Stimulated activated CD4-positive, alpha-beta T cell treated with anti-CD3 and anti-CD28 coated beads, Interleukin-12 subunit alpha, Interleukin-12 subunit beta, amount 100 ng/mL, for 48 hours (primary cell): ENCODE data around the gene CLPX.
A peak's percentile ranks its signal among the peaks of the same experiment; 100 is the strongest.
"Not testable (repeated sequence)": the region's sequence is repeated elsewhere in the genome, so short reads cannot be mapped to it uniquely, and the experiment has no call there.

ENCODE experiments used
- DNase-seq, 3 donors: peaks; one replicate each; pipeline ENCODE4 v3.0.0-alpha.2; 2020; ENCODE audit warnings: low read depth in 2 of 3, low spot score in 1 of 3

CLPX gene

GRCh38 chr15:65184868-65185717 lies at the start of gene CLPX:
TSS of gene CLPX (minus strand) at chr15:65185342. CDS start at chr15:65185153, 189 bp downstream.
- DNase-seq, result peak; percentile 77 to 87 (median 84)

GRCh38 chr15:65233696-65234095 lies 48.6 kb upstream of the CLPX start:
- DNase-seq, result no peak

DNA sequence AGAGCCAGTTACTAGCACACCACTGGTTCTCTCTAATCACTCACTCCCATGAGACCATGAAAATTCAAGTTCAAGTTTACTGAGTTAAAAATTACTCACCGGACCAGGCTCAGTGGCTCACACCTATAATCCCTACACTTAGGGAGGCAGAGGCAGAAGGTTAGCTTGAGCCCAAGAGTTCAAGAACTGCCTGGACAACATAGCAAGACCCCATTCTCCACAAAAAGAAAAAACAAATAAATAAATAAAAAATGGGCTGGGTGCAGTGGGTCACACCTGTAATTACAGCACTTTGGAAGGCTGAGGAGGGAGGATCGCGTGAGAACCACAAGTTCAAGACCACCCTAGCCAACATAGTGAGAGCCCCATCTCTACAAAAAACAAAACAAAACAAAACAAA lies 47.4 kb upstream of the CLPX start:
- no peak for DNase-seq

- no peak for DNase-seq
Measured at GRCh38 chr15:65231306-65231705, 46.2 kb upstream of the CLPX start.

DNA sequence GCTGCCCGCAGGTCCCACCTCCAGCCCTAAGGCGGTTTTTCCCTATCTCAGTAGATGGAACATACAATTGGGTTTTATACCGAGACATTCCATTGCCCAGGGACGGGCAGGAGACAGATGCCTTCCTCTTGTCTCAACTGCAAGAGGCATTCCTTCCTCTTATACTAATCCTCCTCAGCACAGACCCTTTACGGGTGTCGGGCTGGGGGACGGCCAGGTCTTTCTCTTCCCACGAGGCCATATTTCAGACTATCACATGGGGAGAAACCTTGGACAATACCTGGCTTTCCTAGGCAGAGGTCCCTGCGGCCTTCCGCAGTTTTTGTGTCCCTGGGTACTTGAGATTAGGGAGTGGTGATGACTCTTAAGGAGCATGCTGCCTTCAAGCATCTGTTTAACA lies 41.8 kb upstream of the CLPX start:
- DNase-seq, result not testable (repeated sequence)

- DNase-seq, result no peak
Measured at GRCh38 chr15:65226221-65226620, 41.1 kb upstream of the CLPX start.

DNA sequence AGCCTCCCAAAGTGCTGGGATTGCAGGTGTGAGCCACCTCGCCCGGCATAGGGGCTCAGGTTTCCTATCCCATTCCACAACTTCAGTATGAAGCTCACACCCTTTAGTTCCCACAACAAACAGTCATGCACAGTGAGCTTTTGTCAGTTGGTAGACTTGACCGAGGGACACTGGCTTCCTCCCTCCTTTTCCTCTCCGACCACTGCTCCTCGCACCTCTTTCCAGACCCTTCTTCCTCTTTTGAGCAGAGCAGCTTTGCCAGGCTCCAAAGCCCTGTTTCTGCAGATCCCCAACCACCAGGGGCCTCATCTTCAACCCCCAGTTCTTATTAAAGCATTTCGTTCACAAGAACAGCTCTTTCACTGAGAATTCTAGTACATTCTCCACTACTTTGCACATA lies 38.9 kb upstream of the CLPX start:
- DNase-seq, result no peak

DNA sequence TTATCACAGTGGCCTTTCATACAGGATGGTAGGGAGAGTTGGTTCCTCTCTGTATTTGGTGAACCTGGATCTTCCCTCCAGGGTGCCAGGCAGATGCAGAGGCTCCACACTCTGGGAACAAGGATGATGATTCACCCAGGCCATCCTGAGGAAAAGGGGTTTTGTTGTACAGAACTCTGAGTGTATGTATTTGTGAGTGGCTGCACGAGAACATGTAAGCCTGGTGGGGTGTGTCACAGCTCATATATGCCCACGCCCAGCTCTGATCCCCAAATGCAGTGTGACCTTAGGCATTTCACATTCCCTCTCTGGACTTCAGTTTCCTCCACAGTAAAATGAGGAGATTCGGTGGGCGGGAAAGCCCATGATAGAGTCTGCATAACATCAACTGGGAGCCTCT lies 37.7 kb upstream of the CLPX start:
- no peak for DNase-seq

DNA sequence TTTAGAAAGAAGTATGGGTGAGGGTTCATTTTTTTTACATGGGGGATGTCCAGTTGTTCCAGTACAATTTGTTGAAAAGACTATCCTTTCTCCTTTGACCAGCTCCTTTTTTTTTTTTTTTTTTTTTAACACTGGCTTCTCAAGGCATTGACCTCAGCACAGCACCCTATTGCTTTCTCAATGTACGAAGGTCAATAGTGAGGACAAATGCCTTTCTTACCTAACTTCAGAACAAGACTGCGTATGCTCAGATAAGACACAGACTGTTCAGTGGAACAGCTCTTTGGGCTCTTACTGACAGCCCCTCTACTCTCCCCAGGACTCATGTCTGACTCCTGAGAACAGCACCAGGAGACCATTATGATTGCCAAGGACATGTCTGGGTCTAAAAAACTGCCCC lies 36.6 kb upstream of the CLPX start:
- DNase-seq, result no peak

DNA sequence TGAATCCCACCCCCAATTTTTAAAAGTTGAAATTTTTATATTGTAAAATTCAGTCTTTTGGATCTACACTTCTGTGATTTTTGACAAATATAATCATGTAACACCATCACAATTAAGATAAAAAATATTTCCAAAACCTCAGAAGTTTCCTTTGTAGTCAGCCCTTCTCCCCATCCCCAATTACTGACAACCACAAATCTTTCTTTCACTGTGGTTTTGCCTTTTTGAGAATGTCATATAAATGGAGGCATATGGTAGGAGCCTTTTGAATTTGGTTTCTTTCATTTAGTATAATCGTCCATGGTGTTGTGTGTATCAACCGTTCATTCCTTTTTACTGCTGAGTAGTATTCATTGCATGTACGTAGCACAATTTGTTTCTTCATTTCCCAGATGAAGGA lies 34.0 kb upstream of the CLPX start:
- DNase-seq, result no peak

DNA sequence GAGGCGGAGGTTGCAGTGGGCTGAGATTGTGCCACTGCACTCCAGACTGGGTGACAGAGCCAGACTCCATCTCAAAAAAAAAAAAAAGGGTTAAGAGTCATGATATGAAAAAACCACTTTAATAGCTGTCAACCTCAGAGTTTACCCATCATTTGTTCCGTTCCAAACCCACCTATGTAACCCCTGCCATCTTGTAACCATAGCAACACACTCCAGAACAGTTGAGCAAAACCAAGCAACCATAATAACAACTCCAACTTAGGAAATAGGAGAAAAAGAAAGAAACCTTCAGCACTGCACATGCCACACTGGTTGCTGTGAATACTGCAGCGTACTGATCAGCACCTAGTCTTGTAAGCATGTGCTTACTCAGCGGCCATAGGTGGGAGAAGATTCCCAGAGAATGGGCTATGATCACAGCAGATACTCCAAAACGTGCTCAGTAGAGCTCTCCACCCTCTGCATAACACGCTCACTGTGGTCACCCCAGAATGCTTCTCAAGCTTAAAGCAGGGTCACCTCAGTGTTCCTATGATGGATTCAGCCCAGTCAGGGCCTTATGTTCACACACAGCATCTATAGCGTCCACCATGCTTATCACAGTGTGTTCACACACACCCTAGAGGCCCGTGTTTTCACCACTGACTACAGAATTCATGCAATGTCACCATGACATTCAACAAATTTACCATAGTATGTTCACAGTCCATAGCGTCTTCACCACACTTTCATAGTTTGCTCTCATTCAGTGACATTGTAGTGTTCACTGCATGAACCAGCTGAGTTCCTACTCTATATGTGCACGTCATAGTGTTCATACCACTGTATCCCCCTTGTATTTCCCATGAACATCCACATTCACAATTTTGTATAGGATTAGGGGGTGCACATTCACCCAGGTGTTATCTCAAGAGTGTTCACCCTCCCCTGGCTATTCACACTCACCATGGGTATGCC lies 32.7 kb upstream of the CLPX start:
- DNase-seq, result no peak

- no peak for DNase-seq
Measured at GRCh38 chr15:65215496-65215895, 30.4 kb upstream of the CLPX start.

- no peak for DNase-seq
Measured at GRCh38 chr15:65214010-65214409, 28.9 kb upstream of the CLPX start.

- no peak for DNase-seq
Measured at GRCh38 chr15:65213241-65213640, 28.1 kb upstream of the CLPX start.

GRCh38 chr15:65212097-65212496 lies 27.0 kb upstream of the CLPX start:
- peak; percentile 14 to 37 (median 33) for DNase-seq

GRCh38 chr15:65211482-65211982 lies 26.4 kb upstream of the CLPX start:
- no peak for DNase-seq

GRCh38 chr15:65210770-65211481 lies 25.8 kb upstream of the CLPX start, which contains the start of gene CILP:
TSS of gene CILP (minus strand) at chr15:65211473. CDS start at chr15:65209755, 1,718 bp downstream.
- DNase-seq, result no peak

DNA sequence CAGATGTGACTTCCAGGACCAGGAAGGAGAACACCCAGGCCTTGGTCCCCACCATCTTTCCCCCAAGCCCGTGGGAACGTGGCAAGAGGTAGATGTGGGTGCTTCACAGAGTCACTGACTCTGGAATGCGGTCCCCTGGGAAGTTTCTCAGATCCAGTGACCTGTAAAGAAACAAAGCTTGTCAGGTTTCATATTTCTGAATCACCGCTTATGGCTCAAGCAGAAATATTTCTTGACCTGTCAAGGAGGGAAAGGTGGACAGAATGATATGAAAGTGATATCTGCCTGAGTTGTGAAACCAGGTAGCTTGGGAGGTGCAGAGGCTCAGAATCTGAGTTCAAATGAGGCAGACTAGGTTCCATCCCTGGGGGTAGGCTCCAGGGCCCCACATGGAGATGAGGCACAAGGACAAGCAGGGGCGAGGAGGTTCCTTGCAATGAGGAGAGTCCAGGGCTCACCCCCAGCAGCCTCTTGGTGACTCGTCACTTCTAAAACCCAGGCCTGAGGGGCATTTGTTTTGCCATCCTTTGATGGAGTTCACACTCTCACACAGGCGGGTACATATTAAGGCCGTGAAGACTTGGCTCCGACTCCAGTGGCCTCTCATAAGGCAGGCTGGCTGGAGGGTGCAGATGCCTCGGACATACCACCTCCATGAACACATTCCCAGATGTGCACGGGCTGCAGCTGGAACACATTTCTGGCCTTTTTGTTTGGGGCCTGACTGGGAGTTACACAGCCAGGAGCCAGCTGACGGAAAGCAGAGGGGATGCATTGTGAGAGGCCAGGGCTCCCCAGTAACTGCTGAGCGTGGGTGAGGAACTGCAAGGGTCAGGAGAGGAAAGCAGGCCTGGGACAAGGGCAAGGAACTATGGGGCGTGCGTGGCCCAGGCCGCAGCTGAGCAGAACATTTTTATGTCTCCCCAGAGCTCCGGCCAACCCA lies 24.8 kb upstream of the CLPX start:
- DNase-seq, result no peak

DNA sequence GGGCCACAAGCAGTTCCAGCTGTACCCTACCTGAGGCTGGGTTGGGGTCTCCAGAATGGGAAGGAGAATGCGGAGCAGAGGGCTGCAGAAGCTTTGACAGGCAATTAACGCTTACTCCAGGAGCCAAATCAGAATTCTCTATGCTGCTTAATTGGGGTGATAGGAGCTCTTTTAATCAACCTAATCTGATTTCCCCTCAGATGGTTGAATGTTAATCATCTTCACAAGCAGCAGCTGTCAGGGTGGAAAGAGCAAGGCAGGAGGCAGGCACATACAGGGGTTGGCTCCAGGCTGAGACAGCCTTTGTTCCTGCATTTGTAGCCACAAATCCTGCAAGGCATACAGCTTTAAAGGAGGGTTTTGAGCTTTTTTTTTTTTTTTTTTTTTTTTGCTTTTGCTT lies 23.5 kb upstream of the CLPX start:
- no peak for DNase-seq

GRCh38 chr15:65207280-65207840 lies 22.2 kb upstream of the CLPX start:
- no peak for DNase-seq
